AML-193 (cell line): ENCODE results near the gene MGLL.

Source experiments
- DNase-seq, 2 experiments: peaks; one replicate each; lab custom pipeline; 2025; lab: John Stamatoyannopoulos, UW

Gene MGLL

DNA sequence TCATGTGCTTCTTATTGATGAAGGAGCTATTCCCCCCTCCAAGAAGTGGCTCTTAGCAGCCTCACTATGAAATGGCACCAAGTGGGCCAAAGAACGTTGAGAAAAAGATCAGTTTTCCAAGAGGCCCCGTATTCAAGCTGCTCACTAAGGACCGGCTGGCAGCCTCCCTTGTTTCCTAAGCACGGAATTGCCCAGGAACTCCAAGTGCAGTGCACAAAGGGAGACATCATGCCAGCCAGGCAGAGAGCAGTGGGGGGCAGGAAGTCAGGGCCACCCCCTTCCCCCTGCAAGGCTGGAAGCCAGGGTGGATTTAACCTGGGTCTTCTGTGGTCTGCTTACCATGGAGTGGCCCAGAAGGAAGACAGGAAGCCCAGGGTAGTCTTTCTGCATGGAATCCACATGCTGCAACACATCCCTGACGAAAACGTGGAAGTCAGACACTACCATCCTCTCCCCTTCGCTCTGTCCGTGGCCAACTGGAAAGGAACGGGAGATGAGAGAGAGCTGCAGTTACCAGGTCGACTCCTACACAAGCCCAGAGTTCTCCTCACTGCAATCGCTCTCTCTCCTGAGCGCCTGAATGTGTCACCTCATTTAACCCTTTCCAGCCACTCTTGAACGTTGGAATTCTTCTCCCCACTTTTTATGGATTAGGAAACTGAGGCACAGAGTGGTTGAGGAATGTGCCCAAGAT lies 100.1 kb downstream of the MGLL start:
- no peak for DNase-seq

- DNase-seq, result no peak
Measured at GRCh38 chr3:127720985-127721935, 101.1 kb downstream of the MGLL start.

DNA sequence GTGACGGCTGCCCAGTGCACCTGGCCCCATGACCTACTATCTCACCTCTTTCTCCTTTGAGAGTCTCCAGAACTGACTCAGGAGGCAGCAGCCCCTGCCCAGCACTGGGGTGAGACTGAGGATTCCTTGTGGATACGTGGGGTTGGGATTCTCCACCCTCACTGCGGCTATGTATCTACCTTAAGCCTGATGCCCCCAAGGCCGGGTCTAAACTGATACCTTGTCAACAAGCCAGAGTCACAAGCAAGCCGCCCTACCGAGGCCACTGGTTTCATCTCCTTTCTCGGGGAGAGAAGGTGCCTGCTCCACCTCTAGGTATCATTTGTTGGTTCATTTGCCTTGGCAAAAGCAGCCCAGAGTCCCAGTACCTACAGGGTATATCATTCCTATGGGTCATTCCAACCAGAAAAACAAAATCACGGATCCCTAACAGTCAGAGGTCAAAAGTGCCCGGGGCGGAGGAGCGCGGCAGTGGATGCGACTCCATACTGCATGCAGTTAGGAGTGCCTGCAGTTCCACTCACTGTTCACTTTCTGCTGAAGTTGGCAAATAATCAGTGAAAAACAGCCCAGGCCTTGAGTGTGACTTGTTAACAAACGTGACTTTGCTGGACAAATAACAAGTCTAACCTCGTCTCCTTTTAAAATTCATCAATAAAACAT lies 102.0 kb downstream of the MGLL start:
- no peak for DNase-seq

DNA sequence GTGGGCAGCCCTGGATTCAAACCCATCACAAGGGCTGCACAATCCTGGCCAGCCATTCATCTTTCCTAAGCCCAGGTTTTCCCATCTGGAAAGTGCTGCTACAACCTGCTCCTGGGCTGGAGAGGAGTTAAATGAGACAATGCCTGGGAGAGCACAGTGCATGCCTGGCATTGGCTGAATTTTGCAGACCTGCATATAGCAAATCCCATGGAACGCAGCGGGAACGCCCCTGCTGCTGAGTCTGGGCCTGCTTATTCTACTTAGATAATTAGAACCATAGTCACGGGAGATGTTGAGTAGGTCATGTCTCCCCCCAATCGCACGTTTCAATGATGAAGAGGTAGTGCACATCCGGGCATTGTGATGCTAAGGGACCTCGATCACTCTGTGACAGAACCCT lies 102.9 kb downstream of the MGLL start:
- DNase-seq, result no peak

DNA sequence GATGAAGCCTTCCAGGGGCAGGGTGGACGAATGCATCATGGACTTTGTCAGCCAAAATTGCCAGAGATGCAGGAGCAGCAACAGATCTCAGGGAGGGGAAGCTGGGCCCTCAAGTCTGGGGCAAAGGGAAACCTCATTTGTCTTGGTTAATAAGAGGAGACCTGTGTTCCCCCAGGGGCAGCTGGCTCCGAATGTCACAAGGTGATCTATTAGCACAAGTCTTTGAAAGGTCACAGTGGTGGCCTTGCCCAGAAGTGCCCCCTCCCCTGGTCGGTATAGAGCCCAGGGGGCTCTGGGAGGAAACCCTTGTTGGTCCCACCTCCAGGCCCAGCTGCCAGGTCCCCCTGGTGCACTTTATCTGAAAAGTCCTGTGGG lies 103.4 kb downstream of the MGLL start:
- DNase-seq, result no peak

- no peak for DNase-seq
Measured at GRCh38 chr3:127718245-127718915, 103.9 kb downstream of the MGLL start.

- DNase-seq, result no peak
Measured at GRCh38 chr3:127717357-127718244, 104.7 kb downstream of the MGLL start.

DNA sequence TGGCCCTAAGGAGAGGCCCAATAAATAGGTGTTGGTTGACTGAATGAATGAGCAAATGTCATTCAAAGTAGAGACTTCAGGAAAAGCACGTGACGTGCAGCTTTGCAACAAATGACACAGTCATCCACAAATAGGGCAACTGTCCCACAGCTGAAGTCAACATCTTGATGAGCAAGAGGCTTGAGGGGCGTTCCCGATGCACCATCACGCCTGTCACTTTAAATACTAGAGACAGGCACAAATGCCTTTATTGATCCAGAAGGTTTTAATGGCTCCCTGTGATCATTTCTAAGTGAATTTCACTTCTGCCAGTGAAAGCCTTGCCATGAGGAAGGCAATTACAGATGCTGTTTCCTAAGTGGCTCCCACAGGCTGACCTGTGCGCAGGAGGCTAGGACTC lies 105.9 kb downstream of the MGLL start:
- no peak for DNase-seq

- DNase-seq, result no peak
Measured at GRCh38 chr3:127715532-127715931, 106.8 kb downstream of the MGLL start.

DNA sequence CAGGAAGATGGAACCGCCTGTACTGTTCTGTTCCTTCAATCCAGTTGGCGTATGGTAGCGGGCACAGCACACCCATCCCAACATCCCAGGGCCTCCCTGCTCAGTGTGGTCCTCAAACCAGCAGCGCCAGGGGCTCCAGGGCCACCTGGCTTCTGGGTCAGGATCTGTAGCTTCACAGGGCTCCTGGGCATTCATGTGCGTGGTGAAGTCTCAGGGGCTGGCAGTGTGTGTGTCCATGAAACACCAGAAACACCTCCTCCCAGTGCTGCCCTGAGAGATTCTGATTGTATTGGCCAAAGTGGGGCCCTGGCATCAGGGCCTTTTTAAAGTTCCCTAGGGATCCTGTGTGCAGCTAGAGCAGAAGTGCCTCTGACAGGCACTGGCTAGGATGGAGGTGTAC lies 107.4 kb downstream of the MGLL start:
- DNase-seq, result no peak

GRCh38 chr3:127714125-127714571 lies 108.2 kb downstream of the MGLL start:
- DNase-seq, result no peak

DNA sequence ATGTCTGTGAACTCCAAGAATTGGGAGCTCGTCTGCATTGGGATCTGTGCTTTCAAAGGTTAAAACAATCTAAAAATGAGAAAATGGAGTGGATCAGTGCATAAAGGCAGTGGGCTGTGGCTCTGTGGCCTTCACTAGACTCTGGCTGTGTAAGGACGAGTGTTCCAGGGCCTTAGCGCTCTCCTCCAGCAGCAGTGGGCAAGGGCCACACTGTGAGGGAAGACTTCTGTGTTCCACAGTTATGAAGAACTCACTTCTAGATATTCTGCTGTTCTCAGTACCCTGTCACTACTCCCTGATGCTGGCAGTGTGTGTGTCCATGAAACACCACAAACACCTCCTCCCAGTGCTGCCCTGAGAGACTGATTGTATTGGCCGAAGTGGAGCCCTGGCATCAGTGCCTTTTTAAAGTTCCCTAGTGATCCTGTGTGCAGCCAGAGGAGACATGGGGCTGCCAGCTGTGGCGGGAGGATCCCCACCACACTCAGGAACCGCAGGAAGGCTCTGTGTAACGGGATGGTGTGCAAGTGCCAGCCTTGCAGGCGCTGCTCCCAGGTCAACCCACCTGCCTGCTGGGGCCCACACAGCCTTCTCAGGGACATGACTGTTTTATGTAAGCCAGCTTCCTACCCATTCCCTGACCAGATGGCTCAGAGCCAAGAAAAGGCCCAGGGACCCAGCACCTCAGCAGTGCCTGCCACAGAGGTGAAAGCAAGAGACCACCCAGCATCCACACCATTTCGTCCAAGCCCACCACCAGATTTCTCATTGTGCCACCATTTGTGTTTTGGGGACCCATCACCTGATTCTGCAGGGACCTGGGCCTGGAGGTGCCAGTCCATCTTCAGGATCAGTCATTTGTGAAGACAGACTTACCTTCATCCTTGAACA lies 109.2 kb downstream of the MGLL start:
- DNase-seq, result no peak

DNA sequence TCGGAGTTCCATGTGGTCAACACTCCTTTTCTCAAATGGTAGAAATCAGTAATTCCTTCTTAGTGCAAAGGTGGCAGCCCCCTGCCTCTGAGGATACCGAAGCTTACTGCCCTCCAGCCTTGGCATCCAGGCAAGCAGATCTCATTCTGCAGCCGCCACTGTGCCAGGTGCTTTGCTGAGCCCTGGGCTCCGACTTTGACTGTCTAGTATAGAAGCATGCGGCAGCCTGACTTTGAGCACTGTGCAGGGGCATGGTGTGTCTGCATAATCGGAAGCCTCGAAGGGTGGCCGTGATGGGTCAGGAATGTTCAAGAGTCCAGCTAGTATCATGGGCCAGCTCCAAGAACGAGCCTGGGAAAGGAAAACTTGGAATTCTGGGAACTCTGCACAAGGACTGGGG lies 109.9 kb downstream of the MGLL start:
- DNase-seq, result no peak

DNA sequence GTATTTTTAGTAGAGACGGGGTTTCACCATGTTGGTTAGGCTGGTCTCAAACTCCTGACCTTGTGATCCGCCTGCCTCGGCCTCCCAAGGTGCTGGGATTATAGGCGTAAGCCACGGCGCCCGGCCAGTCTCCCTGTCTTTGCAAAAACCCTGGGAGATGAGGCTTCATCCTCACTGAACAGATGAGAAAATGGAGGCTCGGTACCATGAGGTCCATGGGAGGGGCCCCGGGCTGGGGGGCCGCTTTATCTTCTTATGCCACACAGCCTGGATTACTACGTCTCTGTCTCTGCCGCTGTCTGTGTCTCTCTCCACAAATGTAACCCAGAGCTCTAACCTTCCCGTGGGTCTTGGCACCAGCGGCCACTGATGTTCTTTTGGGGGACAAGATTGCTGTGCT lies 110.4 kb downstream of the MGLL start:
- no peak for DNase-seq

DNA sequence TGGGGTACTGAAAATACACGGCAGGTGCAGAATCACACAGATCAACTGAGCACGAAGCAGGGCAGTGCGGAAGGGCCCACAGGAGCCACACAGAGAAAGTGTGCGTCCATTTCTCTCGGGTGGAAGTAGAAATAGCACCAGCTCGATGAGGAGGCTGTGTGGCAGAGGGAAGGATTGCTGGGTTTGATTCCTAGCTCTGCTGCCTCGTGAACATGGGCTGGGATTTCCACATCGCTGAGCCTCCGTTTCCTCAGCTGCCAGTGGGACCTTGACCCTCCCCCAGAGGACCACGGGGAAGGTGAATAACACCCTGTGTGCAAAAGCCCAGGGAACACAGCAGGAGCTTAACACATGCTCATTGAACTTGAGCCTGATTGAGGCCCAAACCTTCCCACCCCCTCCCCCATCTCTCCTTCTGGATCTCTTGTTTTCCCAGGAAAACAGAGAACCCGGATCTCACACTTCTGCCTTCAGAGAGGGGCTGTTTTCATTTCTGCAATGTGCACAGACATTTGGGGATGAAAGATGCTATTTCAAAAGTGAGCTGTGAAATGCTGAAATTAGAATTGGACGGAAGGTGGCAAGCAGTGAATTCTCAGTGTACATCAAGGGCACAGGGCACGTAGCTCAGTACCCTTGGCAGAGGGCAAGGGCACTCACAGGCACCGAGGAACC lies 111.2 kb downstream of the MGLL start:
- DNase-seq, result no peak

- DNase-seq, result no peak
Measured at GRCh38 chr3:127710155-127710941, 112.0 kb downstream of the MGLL start.

DNA sequence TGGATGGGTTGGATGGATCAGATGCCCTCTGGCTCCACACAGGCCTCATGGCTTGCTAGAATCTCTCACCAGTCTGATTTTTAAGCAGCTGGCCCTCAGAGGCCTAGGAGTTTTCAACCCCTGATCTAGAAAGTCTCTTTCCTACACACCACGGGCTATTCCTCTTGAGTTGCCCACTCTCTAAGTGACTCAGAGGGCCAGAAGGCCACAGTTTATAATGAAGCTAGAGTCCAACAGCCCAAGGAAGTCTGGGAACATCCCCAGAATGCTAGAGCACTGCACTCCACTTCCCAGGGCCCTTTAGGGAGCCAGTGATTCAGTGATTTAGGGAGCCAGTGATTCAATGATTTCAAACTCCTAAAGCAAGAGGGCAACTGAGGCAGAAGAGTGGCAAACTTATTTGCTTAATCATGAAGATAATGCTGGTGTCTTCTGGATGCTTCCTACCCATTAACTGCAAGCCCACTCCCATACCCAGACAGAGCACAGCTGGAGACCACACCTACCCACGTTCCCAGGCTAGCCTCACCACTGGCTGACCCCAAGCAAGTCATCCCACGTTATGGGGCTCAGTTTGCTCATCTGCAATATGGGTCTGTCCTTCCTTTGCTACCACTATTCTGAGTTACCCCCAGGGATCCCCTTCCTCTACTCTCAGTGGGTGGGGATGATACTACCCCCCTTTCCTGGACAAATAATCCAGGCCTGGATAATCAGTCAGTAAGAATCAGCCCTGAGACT lies 112.8 kb downstream of the MGLL start:
- no peak for DNase-seq

GRCh38 chr3:127708837-127709236 lies 113.5 kb downstream of the MGLL start:
- DNase-seq, result no peak
